ENCODE results near the gene CRB1.

The CRB1 gene

GRCh38 chr1:197356723-197357533 is 88.9 kb downstream of the CRB1 start:
- TF ChIP-seq CTCF (IDR thresholded peaks at IDR 0.05; ENCODE audit: extremely low read depth, missing control alignments): peak; percentile 12

GRCh38 chr1:197358959-197359358 is 90.9 kb downstream of the CRB1 start:
- no peak for TF ChIP-seq CTCF (IDR thresholded peaks at IDR 0.05; ENCODE audit: extremely low read depth, missing control alignments)
- no peak for DNase-seq (ENCODE audit: low spot score)

More at GRCh38 chr1:197356723-197357533, 88.9 kb downstream of the CRB1 start:
- DNase-seq (ENCODE audit: low spot score): peak; percentile 50

DNA sequence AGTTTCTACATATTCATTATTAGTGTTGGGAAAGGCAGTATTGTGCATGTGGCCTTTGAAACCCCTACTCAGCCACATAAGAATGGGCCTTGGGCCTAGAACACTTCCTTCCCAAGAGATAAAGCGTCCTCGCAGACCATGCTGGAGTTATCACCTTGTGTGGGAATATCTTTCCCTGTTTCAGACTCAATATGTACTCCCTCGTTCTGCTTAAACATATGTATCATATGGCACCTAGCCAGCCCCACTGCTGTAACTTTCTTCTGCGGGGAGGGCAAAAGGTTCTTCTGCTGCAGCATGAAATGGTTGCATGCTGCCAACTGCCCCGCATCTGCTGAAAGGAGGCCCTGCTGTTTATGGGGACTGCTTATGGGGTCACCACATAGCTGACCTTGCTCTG is 92.0 kb downstream of the CRB1 start:
- TF ChIP-seq CTCF (IDR thresholded peaks at IDR 0.05; ENCODE audit: extremely low read depth, missing control alignments): no peak
- DNase-seq (ENCODE audit: low spot score): no peak

DNA sequence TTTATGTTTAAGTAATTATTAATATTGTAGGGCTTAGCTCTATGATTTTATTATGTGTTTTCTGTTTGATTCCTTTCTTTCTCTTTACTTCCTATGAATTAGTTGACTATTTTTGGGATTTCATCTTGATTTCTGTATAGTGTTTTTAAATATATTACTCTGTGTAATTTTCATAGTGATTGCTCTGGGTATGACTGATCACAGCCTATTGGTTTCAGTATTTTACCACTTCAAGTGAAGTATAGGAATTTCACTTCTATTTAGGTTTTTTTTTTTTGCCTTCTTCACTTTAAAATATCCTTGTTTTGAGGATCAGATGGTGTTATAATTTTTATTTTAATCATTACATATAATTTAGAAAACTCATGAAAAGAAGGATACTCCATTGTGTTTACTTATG is 94.8 kb downstream of the CRB1 start:
- no peak for DNase-seq (ENCODE audit: low spot score)
- no peak for TF ChIP-seq CTCF (IDR thresholded peaks at IDR 0.05; ENCODE audit: extremely low read depth, missing control alignments)

DNA sequence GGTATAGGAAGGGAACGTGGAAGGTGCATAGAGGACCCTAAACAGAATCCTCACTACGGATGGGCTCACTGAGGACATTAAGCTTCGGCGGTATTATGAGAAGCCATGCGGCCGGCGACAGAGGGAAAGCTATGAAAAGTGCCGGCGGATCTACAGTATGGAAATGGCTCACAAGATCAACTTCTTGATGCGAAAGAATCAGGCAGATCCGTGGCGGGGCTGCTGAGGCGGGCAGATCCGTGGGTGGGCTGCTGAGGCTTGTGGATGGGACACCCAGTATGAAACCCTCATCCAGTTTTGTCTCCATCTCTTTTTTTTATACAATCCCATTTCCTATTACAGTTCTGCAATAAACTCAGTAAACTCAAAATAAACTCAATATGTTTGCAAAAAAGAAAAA is 95.8 kb downstream of the CRB1 start:
- TF ChIP-seq CTCF (IDR thresholded peaks at IDR 0.05; ENCODE audit: extremely low read depth, missing control alignments): no peak
- no peak for DNase-seq (ENCODE audit: low spot score)

DNA sequence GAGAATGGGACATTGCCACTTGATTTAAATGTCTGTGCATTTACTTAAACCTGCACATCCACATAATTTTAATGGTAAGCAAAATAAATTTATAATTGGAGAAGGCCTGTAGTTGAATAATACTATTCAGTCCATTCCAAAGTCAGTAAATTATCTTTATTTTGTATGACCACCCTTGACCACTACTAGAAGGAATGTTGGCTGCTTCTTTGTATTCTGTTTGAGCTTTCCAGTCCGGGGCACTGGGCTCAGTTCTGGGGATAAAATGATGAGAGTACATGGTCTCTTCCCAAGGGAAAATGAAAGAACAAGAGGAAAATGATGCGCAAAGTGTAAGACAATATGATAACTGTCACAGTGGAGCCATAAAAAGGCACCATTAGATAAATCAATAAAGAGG is 98.9 kb downstream of the CRB1 start:
- no peak for DNase-seq (ENCODE audit: low spot score)
- TF ChIP-seq CTCF (IDR thresholded peaks at IDR 0.05; ENCODE audit: extremely low read depth, missing control alignments): no peak

GRCh38 chr1:197367627-197368026 is 99.6 kb downstream of the CRB1 start:
- TF ChIP-seq CTCF (IDR thresholded peaks at IDR 0.05; ENCODE audit: extremely low read depth, missing control alignments): no peak
- no peak for DNase-seq (ENCODE audit: low spot score)
